Esophagus squamous epithelium (tissue), 4 donors: ENCODE data around the gene BMPER.

ENCODE experiments used
- POLR2A ChIP-seq, 4 donors: fragments of 450-650 bp; IDR thresholded peaks; one replicate each; pipeline ENCODE4 v1.6.1; 2017; ENCODE audit warnings: antibody characterized with exemption in 4 of 4, mild to moderate bottlenecking in 4 of 4, moderate library complexity in 3 of 4
- TF ChIP-seq, protein P1 (sequence below), 6 experiments: fragments of 450-650 bp in 4 of 6; fragments of 200-600 bp in 2 of 6; sonication (generic) in 2 of 6; IDR thresholded peaks; one replicate each; pipeline ENCODE4 v1.5.1; 2016 to 2019; ENCODE audit warnings: antibody characterized with exemption in 6 of 6, mild to moderate bottlenecking in 4 of 6, moderate library complexity in 4 of 6

DNA sequence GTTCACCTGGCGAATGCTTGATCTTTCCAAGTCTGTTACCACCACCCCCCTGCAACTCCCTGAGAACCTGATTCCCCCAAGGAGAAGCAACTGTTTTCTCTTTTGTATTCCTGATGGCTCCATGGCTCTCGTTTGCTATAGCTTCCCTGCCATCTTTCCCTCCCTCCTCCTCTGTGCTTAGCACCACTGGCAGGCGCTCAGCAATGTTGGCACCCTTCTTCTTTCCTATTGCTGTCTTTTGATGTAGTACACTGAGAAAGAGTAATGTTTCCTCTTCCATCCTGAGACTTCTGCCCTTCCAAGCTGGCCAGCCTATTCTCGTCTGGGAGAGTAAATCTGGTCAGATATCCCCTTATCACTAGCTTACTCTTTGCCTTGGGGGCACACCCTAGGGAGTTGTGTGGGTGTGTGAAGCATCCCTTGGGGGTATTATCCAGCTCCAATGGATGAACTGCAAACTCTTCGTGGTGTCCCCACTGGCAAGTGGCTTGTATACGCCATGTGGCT, 74.0 kb downstream of the BMPER start:
- TF ChIP-seq, protein P1, sequence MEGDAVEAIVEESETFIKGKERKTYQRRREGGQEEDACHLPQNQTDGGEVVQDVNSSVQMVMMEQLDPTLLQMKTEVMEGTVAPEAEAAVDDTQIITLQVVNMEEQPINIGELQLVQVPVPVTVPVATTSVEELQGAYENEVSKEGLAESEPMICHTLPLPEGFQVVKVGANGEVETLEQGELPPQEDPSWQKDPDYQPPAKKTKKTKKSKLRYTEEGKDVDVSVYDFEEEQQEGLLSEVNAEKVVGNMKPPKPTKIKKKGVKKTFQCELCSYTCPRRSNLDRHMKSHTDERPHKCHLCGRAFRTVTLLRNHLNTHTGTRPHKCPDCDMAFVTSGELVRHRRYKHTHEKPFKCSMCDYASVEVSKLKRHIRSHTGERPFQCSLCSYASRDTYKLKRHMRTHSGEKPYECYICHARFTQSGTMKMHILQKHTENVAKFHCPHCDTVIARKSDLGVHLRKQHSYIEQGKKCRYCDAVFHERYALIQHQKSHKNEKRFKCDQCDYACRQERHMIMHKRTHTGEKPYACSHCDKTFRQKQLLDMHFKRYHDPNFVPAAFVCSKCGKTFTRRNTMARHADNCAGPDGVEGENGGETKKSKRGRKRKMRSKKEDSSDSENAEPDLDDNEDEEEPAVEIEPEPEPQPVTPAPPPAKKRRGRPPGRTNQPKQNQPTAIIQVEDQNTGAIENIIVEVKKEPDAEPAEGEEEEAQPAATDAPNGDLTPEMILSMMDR (IDR thresholded peaks at IDR 0.05), result no peak
- TF ChIP-seq POLR2A (IDR thresholded peaks at IDR 0.05), result no peak
